Measurements from ENCODE around the gene TTYH3.

Gene TTYH3

DNA sequence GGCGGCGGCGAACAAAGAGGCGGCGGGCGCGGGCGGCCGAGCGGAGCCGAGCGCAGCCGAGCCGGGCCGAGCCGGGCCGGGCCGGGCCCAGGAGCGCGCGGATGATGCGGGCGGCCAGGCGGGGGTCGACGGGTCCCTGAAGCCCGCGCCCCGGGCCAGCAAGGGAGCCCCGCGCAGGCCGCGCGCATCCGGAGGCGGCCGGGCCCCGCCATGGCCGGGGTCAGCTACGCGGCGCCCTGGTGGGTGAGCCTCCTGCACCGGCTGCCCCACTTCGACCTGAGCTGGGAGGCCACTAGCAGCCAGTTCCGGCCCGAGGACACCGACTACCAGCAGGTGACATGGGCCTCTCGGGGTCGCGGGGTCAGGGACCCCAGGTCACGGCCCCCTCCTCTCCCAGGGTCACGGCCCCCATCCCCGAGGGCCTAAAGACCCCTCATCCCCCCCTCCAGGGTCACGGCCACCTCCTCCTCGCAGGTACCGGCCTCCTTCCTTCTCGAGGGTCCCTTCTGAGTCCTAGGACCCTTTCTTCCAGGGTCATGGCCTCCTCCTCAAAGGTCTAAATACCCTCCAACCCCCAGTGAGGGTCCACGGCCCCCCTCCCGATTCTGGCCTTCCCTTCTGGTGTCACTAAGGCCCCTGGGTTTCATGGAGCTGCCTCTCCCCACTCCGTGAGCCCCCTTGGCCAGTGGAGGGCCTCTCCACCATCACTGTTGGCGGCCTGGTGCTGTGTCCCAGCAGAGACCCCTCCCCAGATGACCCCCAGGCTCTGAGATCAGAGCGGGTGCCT lies at the start of gene TTYH3:
TTYH3 (plus strand) TSS at position 41 of the 787 bp plus-strand sequence; CDS start at position 211, 170 bp downstream.
- TF ChIP-seq, protein P1, sequence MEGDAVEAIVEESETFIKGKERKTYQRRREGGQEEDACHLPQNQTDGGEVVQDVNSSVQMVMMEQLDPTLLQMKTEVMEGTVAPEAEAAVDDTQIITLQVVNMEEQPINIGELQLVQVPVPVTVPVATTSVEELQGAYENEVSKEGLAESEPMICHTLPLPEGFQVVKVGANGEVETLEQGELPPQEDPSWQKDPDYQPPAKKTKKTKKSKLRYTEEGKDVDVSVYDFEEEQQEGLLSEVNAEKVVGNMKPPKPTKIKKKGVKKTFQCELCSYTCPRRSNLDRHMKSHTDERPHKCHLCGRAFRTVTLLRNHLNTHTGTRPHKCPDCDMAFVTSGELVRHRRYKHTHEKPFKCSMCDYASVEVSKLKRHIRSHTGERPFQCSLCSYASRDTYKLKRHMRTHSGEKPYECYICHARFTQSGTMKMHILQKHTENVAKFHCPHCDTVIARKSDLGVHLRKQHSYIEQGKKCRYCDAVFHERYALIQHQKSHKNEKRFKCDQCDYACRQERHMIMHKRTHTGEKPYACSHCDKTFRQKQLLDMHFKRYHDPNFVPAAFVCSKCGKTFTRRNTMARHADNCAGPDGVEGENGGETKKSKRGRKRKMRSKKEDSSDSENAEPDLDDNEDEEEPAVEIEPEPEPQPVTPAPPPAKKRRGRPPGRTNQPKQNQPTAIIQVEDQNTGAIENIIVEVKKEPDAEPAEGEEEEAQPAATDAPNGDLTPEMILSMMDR (IDR thresholded peaks at IDR 0.05; ENCODE audit: borderline replicate concordance, insufficient read depth, low read depth, low read length) = no peak
- H3K4me3 ChIP-seq (ENCODE audit: low read depth, low read length) = peak within 1 kb of the TSS; percentile 87

DNA sequence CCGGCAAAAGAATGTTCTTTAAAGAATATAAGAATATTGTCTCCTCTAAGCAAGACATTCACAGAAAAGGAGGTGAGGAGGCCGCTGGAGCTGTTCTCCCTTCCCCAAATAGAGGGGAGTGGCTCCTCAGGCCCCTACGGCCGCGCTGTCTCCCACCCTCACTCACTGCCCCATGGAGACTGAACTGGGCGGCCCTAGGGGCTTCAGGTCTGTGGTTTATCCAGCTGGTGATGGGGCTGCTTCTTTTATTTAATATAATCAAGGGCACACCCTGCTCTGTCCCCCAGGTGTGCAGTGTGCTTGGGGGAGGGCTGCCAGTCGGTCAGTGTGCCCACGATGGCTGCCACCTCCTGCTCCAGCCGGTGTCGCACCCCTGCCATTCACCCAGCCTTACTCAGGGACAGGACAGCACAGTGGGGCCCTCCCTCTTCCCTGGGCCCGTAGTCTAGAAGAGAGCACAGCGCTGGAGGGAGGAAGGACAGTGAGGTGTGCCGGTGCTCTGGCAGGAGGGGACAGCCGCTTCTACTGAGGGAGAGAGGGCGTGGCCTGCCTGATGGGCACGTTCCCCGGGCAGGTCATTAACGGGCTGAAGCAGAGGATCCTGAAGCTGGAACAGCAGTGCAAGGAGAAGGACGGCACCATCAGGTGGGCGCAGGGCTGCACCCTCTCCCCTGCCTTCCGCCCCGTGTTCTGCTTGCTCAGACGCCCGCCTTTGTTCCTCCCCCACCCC lies 49.6 kb upstream of the TTYH3 start:
- no peak overlapping the region for H3K4me3 ChIP-seq (ENCODE audit: low read depth, low read length)
- TF ChIP-seq, protein P1 (IDR thresholded peaks at IDR 0.05; ENCODE audit: borderline replicate concordance, insufficient read depth, low read depth, low read length) = no peak

DNA sequence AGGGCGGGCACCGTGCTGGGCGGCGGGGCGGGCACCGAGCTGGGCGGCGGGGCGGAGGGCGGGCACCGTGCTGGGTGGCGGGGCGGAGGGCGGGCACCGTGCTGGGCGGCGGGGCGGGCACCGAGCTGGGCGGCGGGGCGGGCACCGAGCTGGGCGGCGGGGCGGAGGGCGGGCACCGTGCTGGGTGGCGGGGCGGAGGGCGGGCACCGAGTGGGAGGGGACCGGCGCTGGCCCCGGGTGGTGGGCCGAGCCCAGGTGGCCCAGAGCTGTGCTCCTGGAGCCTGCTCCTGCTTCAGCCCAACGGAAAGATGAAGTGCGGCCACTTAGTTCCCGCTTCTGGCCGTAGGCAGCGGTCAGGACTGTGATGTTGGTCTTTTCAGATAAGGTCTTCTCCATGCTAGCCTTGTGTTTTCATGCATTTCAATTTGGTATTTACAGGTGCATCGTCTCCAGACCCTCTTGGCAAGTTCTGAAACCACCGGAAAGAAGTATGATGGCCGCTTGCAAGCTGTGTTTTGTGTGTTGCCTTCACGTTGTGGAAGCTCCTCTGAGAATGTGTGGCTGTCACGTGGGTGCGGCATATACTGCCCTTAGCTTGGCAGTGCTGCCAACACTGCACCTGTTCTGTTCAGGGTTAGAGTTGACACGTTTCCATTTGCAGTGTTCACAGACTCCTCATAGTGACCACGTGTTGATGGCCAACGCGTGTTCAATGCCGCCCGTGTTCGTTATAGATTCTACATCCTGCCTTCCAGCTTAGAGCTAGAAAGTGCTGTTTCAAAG lies 47.8 kb upstream of the TTYH3 start:
- H3K4me3 ChIP-seq (ENCODE audit: low read depth, low read length) = no peak overlapping the region
- TF ChIP-seq, protein P1 (IDR thresholded peaks at IDR 0.05; ENCODE audit: borderline replicate concordance, insufficient read depth, low read depth, low read length) = no peak

GRCh38 chr7:2585446-2585845 lies 46.3 kb upstream of the TTYH3 start:
- TF ChIP-seq, protein P1 (IDR thresholded peaks at IDR 0.05; ENCODE audit: borderline replicate concordance, insufficient read depth, low read depth, low read length) = no peak
- H3K4me3 ChIP-seq (ENCODE audit: low read depth, low read length) = no peak overlapping the region

DNA sequence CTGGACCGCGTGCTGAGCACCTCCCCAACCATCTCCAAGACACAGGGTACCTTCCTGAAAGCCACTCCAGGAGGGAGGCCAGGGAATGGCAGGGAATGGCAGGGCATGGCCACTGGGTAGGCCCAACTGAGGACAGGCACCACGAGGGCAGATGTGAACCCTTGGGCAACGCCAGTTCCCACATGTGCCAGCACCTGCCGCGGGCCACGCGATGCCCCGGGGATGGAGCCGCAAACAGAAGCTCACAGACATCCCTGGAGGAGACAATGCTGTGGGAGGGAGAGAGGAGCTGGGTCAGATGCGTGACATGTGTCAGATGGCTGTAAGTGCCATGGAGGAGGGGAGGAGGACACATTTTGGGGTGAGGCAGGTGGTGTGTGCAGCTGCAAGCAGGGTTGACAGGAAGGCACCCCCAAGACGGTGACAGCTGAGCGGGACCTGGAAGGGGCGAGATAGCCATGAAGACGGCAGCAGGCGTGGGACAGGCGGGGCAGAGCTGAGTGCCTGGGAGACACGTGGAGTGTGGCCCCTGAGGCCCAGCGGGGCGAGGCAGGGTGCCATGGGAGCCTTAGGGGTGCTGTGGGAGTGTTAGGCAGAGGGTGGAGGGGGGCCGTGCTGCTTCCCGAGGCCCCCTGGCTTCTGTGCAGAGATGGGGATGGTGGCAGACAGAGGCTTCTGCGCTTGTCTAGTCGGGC lies 45.3 kb upstream of the TTYH3 start:
- no peak overlapping the region for H3K4me3 ChIP-seq (ENCODE audit: low read depth, low read length)
- TF ChIP-seq, protein P1 (IDR thresholded peaks at IDR 0.05; ENCODE audit: borderline replicate concordance, insufficient read depth, low read depth, low read length) = no peak

GRCh38 chr7:2587134-2587533 lies 44.7 kb upstream of the TTYH3 start:
- TF ChIP-seq, protein P1 (IDR thresholded peaks at IDR 0.05; ENCODE audit: borderline replicate concordance, insufficient read depth, low read depth, low read length) = no peak
- no peak overlapping the region for H3K4me3 ChIP-seq (ENCODE audit: low read depth, low read length)
